ENCODE measurements around the gene DHRSX. TPM values are rescaled to one million over a fixed set of nuclear protein-coding genes. Genes with fewer than 3 reads are reported as not detected.

DHRSX gene
- total and polyA plus RNA-seq, 2 donors from 2014 or later, result 26.4 to 30.0 TPM

GRCh38 chrX:2511326-2511725, 10.6 kb upstream of the DHRSX start:
- H3K4me1 ChIP-seq (ENCODE audit: control insufficient read depth in 2 of 3, insufficient read depth in 2 of 3, low read depth in 1 of 3, low read length in 3 of 3), result peaks cover 0 to 6% (median 0%) of the 10 kb centered on the region in 3 donors
- H3K9ac ChIP-seq (ENCODE audit: low read length in 3 of 3), result no peak overlapping the region
- H3K27me3 ChIP-seq (ENCODE audit: control insufficient read depth, insufficient read depth, low read length), result no peaks in the 10 kb centered on the region
- DNase-seq (no peak), FAIRE-seq (no peak)
- TF ChIP-seq CTCF (IDR thresholded peaks at IDR 0.05; ENCODE audit: borderline replicate concordance, extremely low read depth, insufficient read depth), result no peak
- intact Hi-C loops (cut with DNase I), result no loop called here
- H3K36me3 ChIP-seq (ENCODE audit: control insufficient read depth in 2 of 3, insufficient read depth in 3 of 3, low read length in 3 of 3), result no peaks in the 10 kb centered on the region
- H3K4me3 ChIP-seq (ENCODE audit: low read length in 3 of 3), result no peak overlapping the region
- no peaks in the 10 kb centered on the region for H3K9me3 ChIP-seq (ENCODE audit: control insufficient read depth in 2 of 3, insufficient read depth in 1 of 3, low read length in 3 of 3)
- no peak overlapping the region for H3K27ac ChIP-seq (ENCODE audit: low read depth in 2 of 2, low read length in 2 of 2)

- Histone ChIP-seq H3K4me3 (ENCODE audit: low read length in 3 of 3) (no peak overlapping the region), H3K9me3 (ENCODE audit: control insufficient read depth in 2 of 3, insufficient read depth in 1 of 3, low read length in 3 of 3) (no peaks in the 10 kb centered on the region), H3K27me3 (ENCODE audit: control insufficient read depth, insufficient read depth, low read length) (no peaks in the 10 kb centered on the region), H3K4me1 (ENCODE audit: control insufficient read depth in 2 of 3, insufficient read depth in 2 of 3, low read depth in 1 of 3, low read length in 3 of 3) (peaks cover 0 to 6% (median 0%) of the 10 kb centered on the region in 3 donors), H3K9ac (ENCODE audit: low read length in 3 of 3) (no peak overlapping the region), H3K36me3 (ENCODE audit: control insufficient read depth in 2 of 3, insufficient read depth in 3 of 3, low read length in 3 of 3) (no peaks in the 10 kb centered on the region), H3K27ac (ENCODE audit: low read depth in 2 of 2, low read length in 2 of 2) (no peak overlapping the region)
- intact Hi-C loops (cut with DNase I), result no loop called here
- FAIRE-seq, result no peak
- DNase-seq, result no peak
- TF ChIP-seq CTCF (IDR thresholded peaks at IDR 0.05; ENCODE audit: borderline replicate concordance, extremely low read depth, insufficient read depth), result no peak
These were observed 8.0 kb upstream of the DHRSX start for GRCh38 chrX:2508648-2509335.

GRCh38 chrX:2507904-2508627, 7.3 kb upstream of the DHRSX start:
- DNase-seq, result peak in 2 of 5 donors; percentile 24 to 49
- Histone ChIP-seq H3K27me3 (ENCODE audit: control insufficient read depth, insufficient read depth, low read length) (no peaks in the 10 kb centered on the region), H3K9ac (ENCODE audit: low read length in 3 of 3) (no peak overlapping the region), H3K4me1 (ENCODE audit: control insufficient read depth in 2 of 3, insufficient read depth in 2 of 3, low read depth in 1 of 3, low read length in 3 of 3) (peaks cover 0 to 3% (median 0%) of the 10 kb centered on the region in 3 donors), H3K27ac (ENCODE audit: low read depth in 2 of 2, low read length in 2 of 2) (no peak overlapping the region), H3K4me3 (ENCODE audit: low read length in 3 of 3) (no peak overlapping the region), H3K9me3 (ENCODE audit: control insufficient read depth in 2 of 3, insufficient read depth in 1 of 3, low read length in 3 of 3) (no peaks in the 10 kb centered on the region), H3K36me3 (ENCODE audit: control insufficient read depth in 2 of 3, insufficient read depth in 3 of 3, low read length in 3 of 3) (no peaks in the 10 kb centered on the region)
- TF ChIP-seq CTCF (IDR thresholded peaks at IDR 0.05; ENCODE audit: borderline replicate concordance, extremely low read depth, insufficient read depth), result no peak
- intact Hi-C loops (cut with DNase I), result no loop called here
- FAIRE-seq, result no peak
